H1 (cell line): ENCODE data around the gene HTRA2. TPM values are rescaled to one million over a fixed set of nuclear protein-coding genes. Genes with fewer than 3 reads are reported as not detected.

Experiments used
- ATF3 ChIP-seq: IDR thresholded peaks from 2 replicates; pipeline ENCODE4 v1.6.1; 2011; ENCODE audit warnings: low read depth, mild to moderate bottlenecking, low read length; ENCODE audit not compliant: insufficient read depth
- BACH1 ChIP-seq: IDR thresholded peaks from 2 replicates; pipeline ENCODE4 v1.6.1; 2012; ENCODE audit warnings: low read length, improper control_type of control experiment
- CHD7 ChIP-seq: fragments of 300-600 bp; sonication (generic); IDR thresholded peaks from 2 replicates; pipeline ENCODE4 v1.7.1; 2012; ENCODE audit warnings: low read length, moderate library complexity, mild to moderate bottlenecking, inconsistent platforms; ENCODE audit not compliant: insufficient replicate concordance
- FOSL1 ChIP-seq: IDR thresholded peaks from 2 replicates; pipeline ENCODE4 v1.6.1; 2011; ENCODE audit warnings: mild to moderate bottlenecking, low read depth, low read length, moderate library complexity; ENCODE audit not compliant: insufficient read depth
- JUND ChIP-seq: IDR thresholded peaks from 2 replicates; pipeline ENCODE4 v1.6.1; 2011; ENCODE audit warnings: mild to moderate bottlenecking, improper control_type of control experiment, low read length
- KDM4A ChIP-seq: IDR thresholded peaks from one replicate; pipeline ENCODE4 v1.7.1; 2012; ENCODE audit warnings: low read depth, mild to moderate bottlenecking, moderate library complexity, low read length, inconsistent platforms; ENCODE audit not compliant: severe bottlenecking
- POLR2A ChIP-seq, 2 experiments: IDR thresholded peaks; 1 replicate in 1 of 2; 2 replicates in 1 of 2; pipeline ENCODE4 v1.6.1; 2011; ENCODE audit warnings: low read depth in 2 of 2, low read length in 2 of 2, mild to moderate bottlenecking in 2 of 2; ENCODE audit errors: control extremely low read depth in 1 of 2
- POU5F1 ChIP-seq: IDR thresholded peaks from 2 replicates; pipeline ENCODE4 v1.6.1; 2011; ENCODE audit warnings: low read depth, mild to moderate bottlenecking, low read length, moderate library complexity
- RXRA ChIP-seq: IDR thresholded peaks from 2 replicates; pipeline ENCODE4 v1.6.1; 2011; ENCODE audit warnings: low read depth, mild to moderate bottlenecking, low read length, moderate library complexity; ENCODE audit not compliant: insufficient read depth
- TAF7 ChIP-seq: optimal IDR thresholded peaks from 2 replicates; pipeline ENCODE3; 2011; ENCODE audit warnings: low read depth, mild to moderate bottlenecking, inconsistent platforms, low read length, moderate library complexity, borderline replicate concordance
- polyA plus RNA-seq, 7 experiments: library from polyadenylated mRNA; depleted of rRNA in 3 of 7; stranded (reverse) in 5 of 7; unstranded in 2 of 7; fragments of >200 nt in 5 of 7; fragments of 200-250 nt in 2 of 7; gene quantifications; 1 replicate in 5 of 7; 2 replicates in 1 of 7; 4 replicates in 1 of 7; pipeline versions ENCODE4 v1.2.1 to v1.2.3, GENCODE V29; 2011 to 2013; ENCODE audit warnings: missing spikeins in 2 of 7, mixed read lengths in 2 of 7
- total RNA-seq: library from RNA; stranded (reverse); fragmentation: NEBNext Ultra II Directional; extraction: Animal tissue kit (Norgen Biotek cat#: 25700); gene quantifications from 2 replicates; pipeline ENCODE4 v1.2.1, GENCODE V29; 2021

Gene HTRA2
- total and polyA plus RNA-seq, 2 of the 8 experiments (the other 6 are each of a cell fraction or from before 2014, with no cell fraction given), result 21.6 to 37.6 TPM

GRCh38 chr2:74497777-74498499, 31.8 kb upstream of the HTRA2 start (continued):
- TF ChIP-seq CHD7 (no peak), JUND (no peak), KDM4A (no peak), ATF3 (no peak), POU5F1 (no peak), BACH1 (0 out of 2 replicates have a peak, but pooled peaks have one; percentile 34), POLR2A (IDR thresholded peaks at IDR 0.05; ENCODE audit: control extremely low read depth in 1 of 2, low read depth in 2 of 2, low read length in 2 of 2) (no peak), TAF7 (no peak), RXRA (no peak), FOSL1 (no peak)
